HG03378 (cell line): ENCODE results near the gene LIN54.
"Not testable (repeated sequence)": the region's sequence is repeated elsewhere in the genome, so short reads cannot be mapped to it uniquely, and the experiment has no call there.

ENCODE experiments used
- ATAC-seq: cut with Tn5 transposase; IDR thresholded peaks from one replicate; pipeline ENCODE4 v1.9.1; 2021; ENCODE audit warnings: mild to moderate bottlenecking, moderate library complexity; ENCODE audit not compliant: unreplicated experiment

Gene LIN54

GRCh38 chr4:83012687-83013419 lies 2.2 kb upstream of the LIN54 start:
- ATAC-seq: peak; percentile 77

GRCh38 chr4:83012200-83012686 lies 1.6 kb upstream of the LIN54 start:
- peak; percentile 15 for ATAC-seq

- ATAC-seq: no peak
Observed at GRCh38 chr4:83011689-83012199, 1.1 kb upstream of the LIN54 start.

GRCh38 chr4:83010111-83010521 lies 507 bp downstream of the LIN54 start:
- no peak for ATAC-seq

- no peak for ATAC-seq
Observed at GRCh38 chr4:83009529-83009928, 1.1 kb downstream of the LIN54 start.

GRCh38 chr4:83003044-83003791 lies 7.4 kb downstream of the LIN54 start:
- not testable (repeated sequence) for ATAC-seq

GRCh38 chr4:83002329-83002728 lies 8.3 kb downstream of the LIN54 start:
- no peak for ATAC-seq

- ATAC-seq: no peak
Observed at GRCh38 chr4:82998898-82999297, 11.7 kb downstream of the LIN54 start.

- ATAC-seq: no peak
Observed at GRCh38 chr4:82994834-82995233, 15.8 kb downstream of the LIN54 start.

GRCh38 chr4:82989575-82990429 lies 20.8 kb downstream of the LIN54 start:
- ATAC-seq: peak; percentile 95

- ATAC-seq: no peak
Observed at GRCh38 chr4:82988323-82988832, 22.2 kb downstream of the LIN54 start.

- not testable (repeated sequence) for ATAC-seq
Observed at GRCh38 chr4:82987519-82987918, 23.1 kb downstream of the LIN54 start.

GRCh38 chr4:82984459-82984858 lies 26.2 kb downstream of the LIN54 start:
- ATAC-seq: no peak

- no peak for ATAC-seq
Observed at GRCh38 chr4:82983444-82983843, 27.2 kb downstream of the LIN54 start.

- no peak for ATAC-seq
Observed at GRCh38 chr4:82981138-82981537, 29.5 kb downstream of the LIN54 start.

GRCh38 chr4:82975792-82976191 lies 34.8 kb downstream of the LIN54 start:
- ATAC-seq: no peak

GRCh38 chr4:82969414-82969813 lies 41.2 kb downstream of the LIN54 start:
- no peak for ATAC-seq

GRCh38 chr4:82968972-82969371 lies 41.7 kb downstream of the LIN54 start:
- no peak for ATAC-seq

- ATAC-seq: no peak
Observed at GRCh38 chr4:82965763-82966162, 44.9 kb downstream of the LIN54 start.

- ATAC-seq: no peak
Observed at GRCh38 chr4:82957045-82957444, 53.6 kb downstream of the LIN54 start.

GRCh38 chr4:82954212-82954611 lies 56.4 kb downstream of the LIN54 start:
- no peak for ATAC-seq
